Kidney capillary endothelial cell (primary cell): ENCODE measurements around the gene OR4C16.

Experiments
- DNase-seq: peaks from one replicate; pipeline ENCODE4 v3.0.0-alpha.2; 2018; ENCODE audit warnings: low spot score

OR4C16 gene, protein sequence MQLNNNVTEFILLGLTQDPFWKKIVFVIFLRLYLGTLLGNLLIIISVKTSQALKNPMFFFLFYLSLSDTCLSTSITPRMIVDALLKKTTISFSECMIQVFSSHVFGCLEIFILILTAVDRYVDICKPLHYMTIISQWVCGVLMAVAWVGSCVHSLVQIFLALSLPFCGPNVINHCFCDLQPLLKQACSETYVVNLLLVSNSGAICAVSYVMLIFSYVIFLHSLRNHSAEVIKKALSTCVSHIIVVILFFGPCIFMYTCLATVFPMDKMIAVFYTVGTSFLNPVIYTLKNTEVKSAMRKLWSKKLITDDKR

DNA sequence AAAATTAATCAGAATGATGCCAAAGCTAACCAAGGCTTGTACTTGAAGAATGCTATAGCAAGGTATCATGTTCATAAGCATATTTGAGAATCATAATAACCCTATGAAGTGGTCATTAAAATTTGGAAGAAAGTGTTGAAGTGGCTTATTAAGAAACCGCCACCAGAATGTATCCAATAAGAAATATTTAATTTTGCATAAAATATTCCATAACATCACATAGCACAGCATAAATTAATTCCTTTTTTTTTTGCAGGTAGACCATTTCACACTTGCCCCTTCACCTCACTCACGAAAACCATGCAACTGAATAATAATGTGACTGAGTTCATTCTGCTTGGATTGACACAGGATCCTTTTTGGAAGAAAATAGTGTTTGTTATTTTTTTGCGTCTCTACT, at the start of gene OR4C16:
TSS of gene OR4C16 (plus strand) at position 301 of the 400 bp plus-strand sequence. CDS start at position 301, 0 bp downstream.
- DNase-seq = no peak

DNA sequence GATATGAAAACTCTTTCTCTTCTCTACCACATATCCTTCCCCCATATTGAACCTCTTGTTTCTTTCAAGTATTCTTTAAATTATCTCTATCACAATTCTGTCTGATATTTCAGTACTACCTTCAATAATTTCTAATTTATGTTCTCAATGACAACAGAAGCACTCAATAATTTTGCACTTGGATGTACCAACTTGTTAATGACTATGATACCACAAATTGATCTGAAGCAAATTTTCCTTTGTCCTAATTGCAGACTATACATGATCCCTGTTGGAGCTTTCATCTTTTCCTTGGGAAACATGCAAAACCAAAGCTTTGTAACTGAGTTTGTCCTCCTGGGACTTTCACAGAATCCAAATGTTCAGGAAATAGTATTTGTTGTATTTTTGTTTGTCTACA, 17.8 kb upstream of the OR4C16 start, which contains the start of gene OR4C15:
TSS of gene OR4C15 (plus strand) at position 301 of the 400 bp plus-strand sequence. CDS start at position 301, 0 bp downstream.
- no peak for DNase-seq

DNA sequence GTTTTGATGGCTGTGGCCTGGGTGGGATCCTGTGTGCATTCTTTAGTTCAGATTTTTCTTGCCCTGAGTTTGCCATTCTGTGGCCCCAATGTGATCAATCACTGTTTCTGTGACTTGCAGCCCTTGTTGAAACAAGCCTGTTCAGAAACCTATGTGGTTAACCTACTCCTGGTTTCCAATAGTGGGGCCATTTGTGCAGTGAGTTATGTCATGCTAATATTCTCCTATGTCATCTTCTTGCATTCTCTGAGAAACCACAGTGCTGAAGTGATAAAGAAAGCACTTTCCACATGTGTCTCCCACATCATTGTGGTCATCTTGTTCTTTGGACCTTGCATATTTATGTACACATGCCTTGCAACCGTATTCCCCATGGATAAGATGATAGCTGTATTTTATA, 620 bp downstream of the OR4C16 start:
- DNase-seq = no peak

DNA sequence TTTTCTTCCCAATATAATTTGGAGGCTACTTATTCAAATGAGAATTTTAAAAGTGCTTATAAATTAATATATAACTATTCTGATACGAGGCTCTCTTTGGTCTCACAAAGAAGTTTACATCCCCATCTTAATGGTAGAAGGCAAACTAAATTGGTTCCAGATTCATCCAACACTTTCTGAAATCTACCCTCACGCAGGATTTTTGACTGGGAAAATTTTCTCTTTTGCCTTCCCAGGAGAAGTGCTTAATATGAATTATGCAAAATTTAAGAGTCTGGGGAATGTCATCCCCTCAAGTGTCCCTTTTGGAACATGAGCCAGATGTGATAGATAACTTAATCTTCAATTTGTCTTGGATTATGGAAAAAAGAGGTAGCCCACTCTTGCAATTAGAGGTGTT, 35.6 kb downstream of the OR4C16 start, which contains the start of gene OR4C11:
TSS of gene OR4C11 (minus strand) at position 101 of the 400 bp plus-strand sequence. CDS start 3,272 bp downstream, outside the sequence.
- DNase-seq = no peak
